ENCODE data around the gene AGMO.

- TF ChIP-seq BHLHE40 (IDR thresholded peaks at IDR 0.05; ENCODE audit: low read depth, low read length) (no peak), EP300 (IDR thresholded peaks at IDR 0.05) (no peak), CTCF (IDR thresholded peaks at IDR 0.05) (no peak), CBX8 (IDR thresholded peaks at IDR 0.05) (no peak), E2F6 (IDR thresholded peaks at IDR 0.05; ENCODE audit: borderline replicate concordance, low read depth) (no peak), POLR2AphosphoS2 (conservative IDR thresholded peaks at IDR 0.05; ENCODE audit: low read length) (no peak), POLR2A (IDR thresholded peaks at IDR 0.05; ENCODE audit: low read length) (no peak)
These were observed 386.7 kb downstream of the AGMO start for GRCh38 chr7:15175152-15175551.
